NB4 (cell line): Measurements from ENCODE around the gene HOXB3.

Experiments used
- TF ChIP-seq, protein P1 (sequence below): IDR thresholded peaks from one replicate; pipeline ENCODE4 v1.5.1; 2012; ENCODE audit warnings: low read depth, low read length
- TF ChIP-seq, protein P2 (sequence below): IDR thresholded peaks from 2 replicates; pipeline ENCODE4 v1.6.1; 2011; ENCODE audit warnings: low read depth, low read length

DNA sequence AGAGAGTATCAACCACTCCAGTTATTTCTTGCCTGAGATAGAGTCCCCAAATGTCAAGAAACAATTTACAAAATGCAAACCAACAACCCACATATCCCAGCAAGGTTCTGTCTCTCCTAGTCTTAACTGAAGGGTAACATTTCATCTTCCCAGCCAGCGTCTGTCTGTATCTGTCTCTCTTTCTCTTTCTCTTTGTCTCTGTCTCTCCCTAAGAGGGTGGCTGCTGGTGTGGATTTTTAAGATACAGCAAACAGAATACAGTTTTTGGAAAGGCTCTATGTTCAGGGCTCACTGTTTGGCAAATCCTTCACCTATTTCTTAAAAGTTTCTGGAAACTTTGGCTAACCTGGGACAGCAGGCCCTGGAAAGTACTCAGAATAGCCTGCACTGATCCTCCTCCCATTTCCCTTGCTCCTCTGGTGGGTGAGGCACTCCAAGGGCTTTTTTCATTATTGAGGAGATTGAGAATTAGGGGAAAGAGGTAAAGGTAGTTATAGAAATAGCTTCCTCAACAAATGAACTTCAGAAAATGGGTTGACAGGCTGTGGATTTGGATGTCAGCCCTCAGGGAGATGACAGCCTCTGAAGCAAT lies 18.1 kb downstream of the HOXB3 start:
- TF ChIP-seq, protein P1, sequence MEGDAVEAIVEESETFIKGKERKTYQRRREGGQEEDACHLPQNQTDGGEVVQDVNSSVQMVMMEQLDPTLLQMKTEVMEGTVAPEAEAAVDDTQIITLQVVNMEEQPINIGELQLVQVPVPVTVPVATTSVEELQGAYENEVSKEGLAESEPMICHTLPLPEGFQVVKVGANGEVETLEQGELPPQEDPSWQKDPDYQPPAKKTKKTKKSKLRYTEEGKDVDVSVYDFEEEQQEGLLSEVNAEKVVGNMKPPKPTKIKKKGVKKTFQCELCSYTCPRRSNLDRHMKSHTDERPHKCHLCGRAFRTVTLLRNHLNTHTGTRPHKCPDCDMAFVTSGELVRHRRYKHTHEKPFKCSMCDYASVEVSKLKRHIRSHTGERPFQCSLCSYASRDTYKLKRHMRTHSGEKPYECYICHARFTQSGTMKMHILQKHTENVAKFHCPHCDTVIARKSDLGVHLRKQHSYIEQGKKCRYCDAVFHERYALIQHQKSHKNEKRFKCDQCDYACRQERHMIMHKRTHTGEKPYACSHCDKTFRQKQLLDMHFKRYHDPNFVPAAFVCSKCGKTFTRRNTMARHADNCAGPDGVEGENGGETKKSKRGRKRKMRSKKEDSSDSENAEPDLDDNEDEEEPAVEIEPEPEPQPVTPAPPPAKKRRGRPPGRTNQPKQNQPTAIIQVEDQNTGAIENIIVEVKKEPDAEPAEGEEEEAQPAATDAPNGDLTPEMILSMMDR: no peak
- TF ChIP-seq, protein P2, sequence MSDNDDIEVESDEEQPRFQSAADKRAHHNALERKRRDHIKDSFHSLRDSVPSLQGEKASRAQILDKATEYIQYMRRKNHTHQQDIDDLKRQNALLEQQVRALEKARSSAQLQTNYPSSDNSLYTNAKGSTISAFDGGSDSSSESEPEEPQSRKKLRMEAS: no peak
